IMR-90 (cell line): ENCODE measurements around the gene CYP2J2. TPM values are rescaled to one million over a fixed set of nuclear protein-coding genes. Genes with fewer than 3 reads are reported as not detected.

Experiments used
- ATAC-seq: fragments of 200-7000 bp; cut with Tn5 transposase; 2 replicates; pipeline ENCODE4 v1.9.1; 2020; ENCODE audit warnings: low read depth, mild to moderate bottlenecking, moderate library complexity
- BruUV-seq: library from RNA; stranded (reverse); fragments of 400-500 nt; replicated peaks from 2 replicates; lab custom pipeline; 2021; lab: Mats Ljungman, UMichigan
- CTCF ChIA-PET: fragments of 300-600 bp; formaldehyde crosslinking; extraction: SDS; loops from one replicate; lab custom pipeline; 2021; ENCODE audit warnings: antibody characterized with exemption; lab: Yijun Ruan, JAX
- POLR2A ChIA-PET: fragments of 300-600 bp; sonication (Branson Sonifier 250); formaldehyde crosslinking; loops from one replicate; lab custom pipeline; 2022; ENCODE audit warnings: antibody characterized with exemption; ENCODE audit not compliant: unreplicated experiment; lab: Charles Lee
- DNase-seq: peaks from one replicate; pipeline ENCODE4 v3.0.0; 2013
- H2AFZ ChIP-seq: replicated peaks from 2 replicates; pipeline ENCODE3; 2013; ENCODE audit warnings: low read length, mild to moderate bottlenecking; ENCODE audit not compliant: poor library complexity
- H2AK5ac ChIP-seq: 2 replicates; pipeline ENCODE4 v1.6.1; 2013; ENCODE audit warnings: low read depth, low read length, inconsistent platforms
- H2AK9ac ChIP-seq: replicated peaks from 2 replicates; pipeline ENCODE3; 2013; ENCODE audit warnings: mild to moderate bottlenecking, low read depth, low read length, moderate library complexity; ENCODE audit not compliant: poor library complexity
- H2BK120ac ChIP-seq: 2 replicates; pipeline ENCODE4 v1.6.1; 2013; ENCODE audit warnings: low read depth, low read length, inconsistent platforms
- H2BK15ac ChIP-seq: 3 replicates; pipeline ENCODE4 v1.6.1; 2013; ENCODE audit warnings: low read depth, low read length, inconsistent platforms
- H2BK20ac ChIP-seq: 2 replicates; pipeline ENCODE4 v1.6.1; 2013; ENCODE audit warnings: low read depth, mild to moderate bottlenecking, inconsistent platforms, low read length, moderate library complexity
- H2BK5ac ChIP-seq: 2 replicates; pipeline ENCODE4 v1.6.1; 2013; ENCODE audit warnings: mild to moderate bottlenecking, low read depth, low read length, inconsistent platforms; ENCODE audit not compliant: poor library complexity, severe bottlenecking
- H3K14ac ChIP-seq: replicated peaks from 2 replicates; pipeline ENCODE4 v1.6.1; 2013; ENCODE audit warnings: low read depth, low read length, inconsistent platforms
- H3K18ac ChIP-seq: 2 replicates; pipeline ENCODE4 v1.6.1; 2013; ENCODE audit warnings: low read depth, low read length, control low read depth
- H3K23ac ChIP-seq: 2 replicates; pipeline ENCODE4 v1.6.1; 2013; ENCODE audit warnings: low read depth, low read length, inconsistent platforms
- H3K27ac ChIP-seq: 2 replicates; pipeline ENCODE4 v1.5.1; 2013; ENCODE audit warnings: mild to moderate bottlenecking, control low read depth, low read length; ENCODE audit not compliant: insufficient read depth
- H3K27me3 ChIP-seq: 2 replicates; pipeline ENCODE4 v1.6.1; 2013; ENCODE audit warnings: low read length; ENCODE audit not compliant: control insufficient read depth, insufficient read depth
- H3K36me3 ChIP-seq: 2 replicates; pipeline ENCODE4 v1.6.1; 2013; ENCODE audit warnings: low read length, mixed read lengths; ENCODE audit not compliant: control insufficient read depth, insufficient read depth
- H3K4ac ChIP-seq: 2 replicates; pipeline ENCODE4 v1.6.1; 2013; ENCODE audit warnings: low read depth, low read length, inconsistent platforms
- H3K4me1 ChIP-seq: 2 replicates; pipeline ENCODE4 v1.6.1; 2013; ENCODE audit warnings: low read length, mixed read lengths; ENCODE audit not compliant: control insufficient read depth, insufficient read depth
- H3K4me2 ChIP-seq: 2 replicates; pipeline ENCODE4 v1.6.1; 2013; ENCODE audit warnings: low read depth, mild to moderate bottlenecking, control low read depth, low read length, moderate library complexity
- H3K4me3 ChIP-seq: 2 replicates; pipeline ENCODE4 v1.5.1; 2013; ENCODE audit warnings: low read depth, mild to moderate bottlenecking, control low read depth, low read length, moderate library complexity; ENCODE audit not compliant: insufficient read depth
- H3K56ac ChIP-seq: 2 replicates; pipeline ENCODE4 v1.6.1; 2013; ENCODE audit warnings: low read length, inconsistent platforms; ENCODE audit not compliant: insufficient read depth; ENCODE audit errors: extremely low read depth
- H3K79me1 ChIP-seq, 2 experiments: 2 replicates each; pipeline ENCODE4 v1.6.1; 2013; ENCODE audit warnings: low read length in 2 of 2, inconsistent platforms in 1 of 2, low read depth in 1 of 2
- H3K9ac ChIP-seq: 2 replicates; pipeline ENCODE4 v1.6.1; 2013; ENCODE audit warnings: low read depth, low read length, control low read depth
- H3K9me1 ChIP-seq: 2 replicates; pipeline ENCODE4 v1.6.1; 2013; ENCODE audit warnings: low read length, inconsistent platforms; ENCODE audit not compliant: insufficient read depth
- H3K9me3 ChIP-seq: 2 replicates; pipeline ENCODE4 v1.6.1; 2013; ENCODE audit warnings: low read length; ENCODE audit not compliant: control insufficient read depth, insufficient read depth
- H4K20me1 ChIP-seq: 2 replicates; pipeline ENCODE4 v1.6.1; 2013; ENCODE audit warnings: low read length, inconsistent platforms; ENCODE audit not compliant: insufficient read depth
- H4K5ac ChIP-seq: 2 replicates; pipeline ENCODE4 v1.6.1; 2013; ENCODE audit warnings: mild to moderate bottlenecking, low read depth, low read length, control low read depth
- H4K8ac ChIP-seq, 2 experiments: 2 replicates each; pipeline ENCODE4 v1.6.1; 2013; ENCODE audit warnings: low read depth in 2 of 2, low read length in 2 of 2, control low read depth in 1 of 2, inconsistent platforms in 1 of 2
- H4K91ac ChIP-seq: 2 replicates; pipeline ENCODE4 v1.6.1; 2013; ENCODE audit warnings: low read depth, low read length, inconsistent platforms; ENCODE audit not compliant: insufficient read depth
- BHLHE40 ChIP-seq: fragments of 150-350 bp; IDR thresholded peaks from 2 replicates; pipeline ENCODE4 v1.6.1; 2016; ENCODE audit warnings: mild to moderate bottlenecking, low read depth, low read length
- CEBPB ChIP-seq: IDR thresholded peaks from 2 replicates; pipeline ENCODE4 v1.6.1; 2012; ENCODE audit warnings: low read depth, low read length, improper control_type of control experiment
- CHD1 ChIP-seq: IDR thresholded peaks from 2 replicates; pipeline ENCODE4 v1.6.1; 2012; ENCODE audit warnings: low read depth, low read length, improper control_type of control experiment
- FOS ChIP-seq: fragments of 150-350 bp; IDR thresholded peaks from 2 replicates; pipeline ENCODE4 v1.6.1; 2016; ENCODE audit warnings: low read depth, low read length
- RCOR1 ChIP-seq: IDR thresholded peaks from 2 replicates; pipeline ENCODE4 v1.6.1; 2012; ENCODE audit warnings: mild to moderate bottlenecking, low read length, improper control_type of control experiment; ENCODE audit not compliant: insufficient replicate concordance
- RFX5 ChIP-seq: IDR thresholded peaks from 2 replicates; pipeline ENCODE4 v1.8.0; 2012; ENCODE audit warnings: low read depth, mild to moderate bottlenecking, low read length, moderate library complexity
- WGBS, 2 experiments: methylation state at CpG; one replicate each; pipeline versions ENCODE4 v1.1.5 to v1.1.7; 2013; ENCODE audit warnings: missing lambda C conversion rate in 2 of 2; ENCODE audit not compliant: insufficient read length in 1 of 2; ENCODE audit errors: extremely low coverage in 2 of 2; 5-methylcytosine and 5-hydroxymethylcytosine counted together
- dilution Hi-C: fragments of 300-500 bp; cut with HindIII; formaldehyde crosslinking; loops from one replicate; pipeline ENCODE4 v1.14.3; 2018; ENCODE audit warnings: low sequenced_read_pairs; ENCODE audit not compliant: unreplicated experiment
- in situ Hi-C: fragments of 300-500 bp; cut with MboI; formaldehyde crosslinking; loops from 3 replicates; pipeline ENCODE4 v1.14.3; 2019; ENCODE audit warnings: low sequenced_read_pairs, inconsistent platforms, mixed read lengths
- intact Hi-C: fragments of 100-400 bp; cut with micrococcal nuclease; formaldehyde crosslinking; loops from 2 replicates; pipeline ENCODE4 v1.10.0; 2022
- polyA plus RNA-seq, 3 experiments: library from polyadenylated mRNA; depleted of rRNA; stranded (reverse); fragments of >200 nt; gene quantifications; 2 replicates each; pipeline ENCODE4 v1.2.3, GENCODE V29; 2012; ENCODE audit warnings: low replicate concordance in 1 of 3
- total RNA-seq: library from RNA; depleted of rRNA; stranded (reverse); fragments of >200 nt; gene quantifications from 2 replicates; pipeline ENCODE4 v1.2.3, GENCODE V29; 2012

The CYP2J2 gene
- total and polyA plus RNA-seq, 2 of the 4 experiments (the other 2 are of a cell fraction), result 0.18 TPM; not detected in 1

DNA sequence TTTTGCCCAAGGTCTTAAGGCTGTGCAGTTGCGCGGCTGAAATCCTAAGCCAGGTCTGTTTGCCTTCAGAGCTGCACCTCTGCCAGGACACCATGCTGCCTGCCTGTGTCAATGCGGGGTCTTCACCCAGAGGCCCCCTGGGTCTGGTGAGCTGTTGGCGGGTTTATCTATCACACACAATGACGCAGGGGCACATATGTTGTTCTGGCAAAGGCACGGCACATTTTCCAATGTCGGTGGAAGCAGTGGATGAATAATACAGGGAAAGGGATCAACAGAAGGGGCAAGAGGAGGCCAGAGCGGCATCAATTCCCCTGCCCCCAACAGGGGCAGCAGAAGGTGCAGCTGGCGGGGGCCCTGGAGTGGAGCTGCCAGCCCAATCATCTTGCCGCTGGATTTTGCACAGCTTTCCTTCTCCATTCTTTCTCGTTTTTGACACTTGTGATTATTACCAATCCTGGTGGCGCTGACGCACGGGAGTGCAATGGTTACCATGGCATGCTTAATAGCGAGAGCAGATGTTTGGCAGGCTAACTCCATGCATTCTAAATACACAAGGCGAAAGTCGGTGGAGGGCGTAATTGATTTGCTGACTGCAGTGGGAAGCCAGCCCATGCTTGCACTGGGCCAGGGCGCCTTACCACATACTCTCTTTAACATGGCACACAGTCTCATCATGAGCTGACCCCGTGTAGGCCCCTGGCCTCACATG, 45.8 kb upstream of the CYP2J2 start:
- no peak overlapping the region for H2BK20ac ChIP-seq
- dilution Hi-C loops (no loop called here), in situ Hi-C loops (no loop called here), intact Hi-C loops (loop anchor here (2.0 to 10.0 kb wide), 2 partner anchors 872 to 1880 kb away; no protein-coding TSS in a partner anchor)
- no peak overlapping the region for H3K9ac ChIP-seq
- peaks cover 15% of the 10 kb centered on the region for H3K27me3 ChIP-seq
- TF ChIP-seq CEBPB, result no peak
- TF ChIP-seq RCOR1, result no peak
- TF ChIP-seq RFX5, result no peak
- no peak for TF ChIP-seq CHD1
- no peak for TF ChIP-seq FOS
- TF ChIP-seq BHLHE40, result no peak
- no peak overlapping the region for H2AK9ac ChIP-seq
- no peak overlapping the region for H3K14ac ChIP-seq
- H2AK5ac ChIP-seq, result no peak overlapping the region
- H2BK5ac ChIP-seq, result no peak overlapping the region
- no peak overlapping the region for H3K4me3 ChIP-seq
- H4K8ac ChIP-seq, result no peak overlapping the region
- CTCF ChIA-PET, result interaction anchor here (1.0 to 1.5 kb wide), 4 partner anchors 10 to 1083 kb away, joined by 3 to 4 read pairs (median 3); no protein-coding TSS in a partner anchor
- no peak overlapping the region for H2BK15ac ChIP-seq
- ATAC-seq (no peak), DNase-seq (peak; percentile 8)
- WGBS, 2 experiments, result 20% methylated on average over 1 of the region's 20 CpGs; no CpG with 5 or more reads in 1 of the 2 experiments
- H3K79me1 ChIP-seq, result no peaks in the 10 kb centered on the region
- H2BK120ac ChIP-seq, result no peak overlapping the region
- H4K5ac ChIP-seq, result no peak overlapping the region
- BruUV-seq, result no TSS peak
- H3K18ac ChIP-seq, result no peak overlapping the region
- no peak overlapping the region for H3K56ac ChIP-seq
- POLR2A ChIA-PET, result interaction anchor here (0.6 kb wide), 1 partner anchor 113 kb away, joined by 3 read pairs; no protein-coding TSS in a partner anchor
- H3K23ac ChIP-seq, result no peak overlapping the region
- H3K4ac ChIP-seq, result no peak overlapping the region
- no peaks in the 10 kb centered on the region for H3K9me1 ChIP-seq
- no peak overlapping the region for H3K4me2 ChIP-seq
- peaks cover under 1% of the 10 kb centered on the region; the same call in 1 of the 2 replicates for H3K4me1 ChIP-seq
- no peaks in the 10 kb centered on the region for H3K9me3 ChIP-seq
- H4K91ac ChIP-seq, result no peak overlapping the region
- H4K20me1 ChIP-seq, result no peaks in the 10 kb centered on the region
- no peak overlapping the region for H2AFZ ChIP-seq
- no peaks in the 10 kb centered on the region for H3K36me3 ChIP-seq
- no peak overlapping the region for H3K27ac ChIP-seq
